ENCODE results near the gene NEU4. TPM values are rescaled to one million over a fixed set of nuclear protein-coding genes. Genes with fewer than 3 reads are reported as not detected.

Gene NEU4
- total RNA-seq, 1 experiment from 2014 or later = 0.70 TPM

GRCh38 chr2:241812730-241813643 is 4.0 kb downstream of the NEU4 start:
- no peaks in the 10 kb centered on the region for H3K23me2 ChIP-seq (ENCODE audit: insufficient read length, low read depth, low read length, poor library complexity, severe bottlenecking)
- no peaks in the 10 kb centered on the region for H3K79me1 ChIP-seq (ENCODE audit: insufficient read depth, low read depth, low read length, poor library complexity, severe bottlenecking)
- Mint-ChIP-seq H3K27ac (no peak overlapping the region), H3K4me1 (peaks cover 12 to 22% of the 10 kb centered on the region in 2 experiments), H3K36me3 (ENCODE audit: insufficient read depth in 1 of 3, low read depth in 3 of 3) (no peaks in the 10 kb centered on the region; a peak in 1 of 7 replicates), H3K9me3 (no peaks in the 10 kb centered on the region), H3K4me3 (no peak overlapping the region), H3K27me3 (ENCODE audit: low read depth) (peaks cover 15% of the 10 kb centered on the region)
- no peaks in the 10 kb centered on the region for H3K9me3 ChIP-seq (ENCODE audit: control insufficient read depth, low read depth, low read length)
- H3K4me1 ChIP-seq (ENCODE audit: insufficient read depth, low read length) = peaks cover 3% of the 10 kb centered on the region
- H3K79me2 ChIP-seq (ENCODE audit: insufficient read depth, low read length) = no peaks in the 10 kb centered on the region
- H3K9ac ChIP-seq (ENCODE audit: extremely low read depth, insufficient read length, low read length) = no peak overlapping the region
- H3K27ac ChIP-seq (ENCODE audit: insufficient read length, low read depth, low read length) = no peak overlapping the region
- H2AK5ac ChIP-seq (ENCODE audit: insufficient read length, low read length) = no peak overlapping the region
- no peak overlapping the region for H3K4ac ChIP-seq (ENCODE audit: low read depth, low read length)
- H2BK12ac ChIP-seq (ENCODE audit: insufficient read length, low read depth, low read length) = no peak overlapping the region
- H3K27me3 ChIP-seq (ENCODE audit: insufficient read depth, low read length) = no peaks in the 10 kb centered on the region; the same call in 1 of the 2 replicates
- no peak overlapping the region for H2BK15ac ChIP-seq (ENCODE audit: low read depth, low read length)
- H4K8ac ChIP-seq (replicated peaks; ENCODE audit: insufficient read length, low read depth, low read length) = no peak overlapping the region
- H2BK120ac ChIP-seq (ENCODE audit: low read depth, low read length, poor library complexity, severe bottlenecking) = no peak overlapping the region
- H4K5ac ChIP-seq (ENCODE audit: insufficient read length, low read depth, low read length) = no peak overlapping the region
- H2AFZ ChIP-seq (ENCODE audit: low read length) = no peak overlapping the region
- H3K56ac ChIP-seq (ENCODE audit: insufficient read length, low read depth, low read length) = no peak overlapping the region
- no peak overlapping the region for H4K91ac ChIP-seq (ENCODE audit: insufficient read length, low read depth, low read length)
- H2BK5ac ChIP-seq (ENCODE audit: insufficient read length, low read length) = no peak overlapping the region
- H4K20me1 ChIP-seq (ENCODE audit: control insufficient read depth, insufficient read depth, insufficient read length) = no peaks in the 10 kb centered on the region
- TF ChIP-seq CTCF (conservative IDR thresholded peaks at IDR 0.05) = no peak
- no peak overlapping the region for H3K4me2 ChIP-seq (ENCODE audit: insufficient read depth, insufficient read length, low read length)
- no peak overlapping the region; the same call in 1 of the 2 replicates for H3K14ac ChIP-seq (ENCODE audit: insufficient read depth, low read length)
- DNase-seq = peak; percentile 28
- H3T11ph ChIP-seq (ENCODE audit: low read length) = no peak overlapping the region
- H3K18ac ChIP-seq (ENCODE audit: insufficient read length, low read depth, low read length) = no peak overlapping the region
- no peak overlapping the region for H2BK20ac ChIP-seq (ENCODE audit: low read depth, low read length, poor library complexity, severe bottlenecking)
- WGBS (ENCODE audit: extremely low coverage, insufficient read length, low lambda C conversion rate) = no CpG with 5 or more reads among the region's 40 CpGs
- no peak overlapping the region for H3K23ac ChIP-seq (ENCODE audit: insufficient read length, low read depth, low read length)
